GM12878 (cell line): ENCODE results near the gene CREB5. TPM values are rescaled to one million over a fixed set of nuclear protein-coding genes. Genes with fewer than 3 reads are reported as not detected.

Experiments
- ATF7 ChIP-seq: fragments of 450-650 bp; IDR thresholded peaks from 2 replicates; pipeline ENCODE4 v1.6.1; 2016; ENCODE audit warnings: low read depth, mild to moderate bottlenecking
- CBFB ChIP-seq: IDR thresholded peaks from 2 replicates; pipeline ENCODE4 v1.6.1; 2016; ENCODE audit warnings: antibody characterized with exemption, low read depth
- CBX3 ChIP-seq: fragments of 200-600 bp; sonication (generic); IDR thresholded peaks from 2 replicates; pipeline ENCODE4 v1.6.1; 2016; ENCODE audit warnings: low read depth, borderline replicate concordance
- CHD4 ChIP-seq: fragments of 200-600 bp; sonication (generic); IDR thresholded peaks from 2 replicates; pipeline ENCODE4 v1.6.1; 2016; ENCODE audit warnings: mild to moderate bottlenecking
- FOXM1 ChIP-seq: IDR thresholded peaks from 2 replicates; pipeline ENCODE4 v1.6.1; 2012; ENCODE audit warnings: low read depth, mild to moderate bottlenecking, inconsistent platforms, low read length, moderate library complexity
- KDM1A ChIP-seq: fragments of 200-600 bp; sonication (generic); IDR thresholded peaks from 2 replicates; pipeline ENCODE4 v1.6.1; 2016; ENCODE audit warnings: borderline replicate concordance
- KLF5 ChIP-seq: fragments of 450-650 bp; IDR thresholded peaks from 2 replicates; pipeline ENCODE4 v1.6.1; 2014; ENCODE audit warnings: mild to moderate bottlenecking; ENCODE audit not compliant: partially characterized antibody
- MXI1 ChIP-seq: fragments of 150-350 bp; IDR thresholded peaks from 2 replicates; pipeline ENCODE4 v1.6.1; 2011; ENCODE audit warnings: low read depth, mild to moderate bottlenecking, inconsistent platforms, low read length, improper control_type of control experiment
- NKRF ChIP-seq: fragments of 450-650 bp; conservative IDR thresholded peaks from 2 replicates; pipeline ENCODE4 v1.6.1; 2017; ENCODE audit warnings: mild to moderate bottlenecking, moderate library complexity
- PAX8 ChIP-seq: fragments of 450-650 bp; IDR thresholded peaks from 2 replicates; pipeline ENCODE4 v1.6.1; 2017; ENCODE audit warnings: mild to moderate bottlenecking, moderate library complexity
- RB1 ChIP-seq: fragments of 450-650 bp; formaldehyde crosslinking; IDR thresholded peaks from 2 replicates; pipeline ENCODE4 v1.6.1; 2017; ENCODE audit warnings: mild to moderate bottlenecking, borderline replicate concordance
- SIX5 ChIP-seq: IDR thresholded peaks from 2 replicates; pipeline ENCODE4 v1.6.1; 2011; ENCODE audit warnings: mild to moderate bottlenecking, low read depth, low read length, moderate library complexity; ENCODE audit not compliant: severe bottlenecking
- SMAD5 ChIP-seq: IDR thresholded peaks from 2 replicates; pipeline ENCODE4 v1.6.1; 2016; ENCODE audit warnings: antibody characterized with exemption, low read depth
- SRF ChIP-seq, 2 experiments: IDR thresholded peaks; 2 replicates each; pipeline ENCODE4 v1.6.1; 2011; ENCODE audit warnings: low read depth in 2 of 2, low read length in 2 of 2, mild to moderate bottlenecking in 1 of 2, moderate library complexity in 1 of 2
- STAT3 ChIP-seq: IDR thresholded peaks from 2 replicates; pipeline ENCODE4 v1.6.1; 2011; ENCODE audit warnings: low read depth, low read length, improper control_type of control experiment
- TCF7 ChIP-seq: IDR thresholded peaks from 2 replicates; pipeline ENCODE4 v1.6.1; 2014; ENCODE audit warnings: antibody characterized with exemption, borderline replicate concordance
- USF2 ChIP-seq: IDR thresholded peaks from 2 replicates; pipeline ENCODE4 v1.6.1; 2011; ENCODE audit warnings: low read depth, low read length, improper control_type of control experiment, borderline replicate concordance
- ZNF592 ChIP-seq: fragments of 450-650 bp; IDR thresholded peaks from 2 replicates; pipeline ENCODE4 v1.6.1; 2017; ENCODE audit warnings: mild to moderate bottlenecking, moderate library complexity
- ZNF622 ChIP-seq: fragments of 450-650 bp; IDR thresholded peaks from 2 replicates; pipeline ENCODE4 v1.6.1; 2017; ENCODE audit warnings: mild to moderate bottlenecking, inconsistent platforms
- polyA plus RNA-seq, 11 experiments: library from polyadenylated mRNA; depleted of rRNA in 4 of 11; unstranded in 6 of 11; stranded (reverse) in 5 of 11; fragments of >200 nt; fragmentation: Nextera tagmentation in 4 of 11; fragmentation: Illumina TruSeq in 1 of 11; extraction: Ambion mirVana in 4 of 11; extraction: Trizol in 1 of 11; gene quantifications; 1 replicate in 1 of 11; 2 replicates in 10 of 11; pipeline versions ENCODE4 v1.2.1 to v1.2.3, GENCODE V29; 2011 to 2016; ENCODE audit warnings: inconsistent platforms in 2 of 11, missing spikeins in 2 of 11, low read depth in 1 of 11
- total RNA-seq, 4 experiments: library from RNA; depleted of rRNA in 3 of 4; stranded (reverse); fragments of >200 nt in 3 of 4; fragmentation: Illumina TruSeq in 1 of 4; extraction: Trizol in 1 of 4; gene quantifications; 2 replicates each; pipeline versions ENCODE4 v1.2.1 to v1.2.3, GENCODE V29; 2013 to 2021
- TF ChIP-seq, protein P1 (sequence below): fragments of 450-650 bp; IDR thresholded peaks from 2 replicates; pipeline ENCODE4 v1.6.1; 2016; ENCODE audit warnings: mild to moderate bottlenecking

The CREB5 gene
- total and polyA plus RNA-seq, 10 of the 15 experiments (the other 5 are each of a cell fraction or from before 2014, with no cell fraction given), result 12.9 to 74.1 (median 53.0) TPM

GRCh38 chr7:28509251-28510025 lies 97.1 kb downstream of the CREB5 start (continued):
- TF ChIP-seq NKRF (no peak), PAX8 (no peak), TCF7 (peak; percentile 39; the same call in 1 of the 2 replicates), SRF (IDR thresholded peaks at IDR 0.05; ENCODE audit: low read depth in 2 of 2, low read length in 2 of 2) (0 out of 4 replicates have a peak, but pooled peaks of 1 of the 2 experiments have one; percentile 18), KLF5 (peak; percentile 53), MXI1 (no peak), CBFB (peak; percentile 38; the same call in 1 of the 2 replicates), ZNF592 (peak; percentile 65; the same call in 1 of the 2 replicates), ZNF622 (no peak), STAT3 (0 out of 2 replicates have a peak, but pooled peaks have one; percentile 41), USF2 (peak; percentile 20; the same call in 1 of the 2 replicates), RB1 (peak; percentile 73; the same call in 1 of the 2 replicates), FOXM1 (peak; percentile 78), CHD4 (no peak), SMAD5 (no peak), ATF7 (peak; percentile 77), CBX3 (no peak), KDM1A (no peak), SIX5 (no peak)
- TF ChIP-seq, protein P1, sequence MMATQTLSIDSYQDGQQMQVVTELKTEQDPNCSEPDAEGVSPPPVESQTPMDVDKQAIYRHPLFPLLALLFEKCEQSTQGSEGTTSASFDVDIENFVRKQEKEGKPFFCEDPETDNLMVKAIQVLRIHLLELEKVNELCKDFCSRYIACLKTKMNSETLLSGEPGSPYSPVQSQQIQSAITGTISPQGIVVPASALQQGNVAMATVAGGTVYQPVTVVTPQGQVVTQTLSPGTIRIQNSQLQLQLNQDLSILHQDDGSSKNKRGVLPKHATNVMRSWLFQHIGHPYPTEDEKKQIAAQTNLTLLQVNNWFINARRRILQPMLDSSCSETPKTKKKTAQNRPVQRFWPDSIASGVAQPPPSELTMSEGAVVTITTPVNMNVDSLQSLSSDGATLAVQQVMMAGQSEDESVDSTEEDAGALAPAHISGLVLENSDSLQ, result no peak
